Skin of body (tissue), 2 donors: ENCODE results near the gene NLE1. TPM values are rescaled to one million over a fixed set of nuclear protein-coding genes. Genes with fewer than 3 reads are reported as not detected.
"Not testable (repeated sequence)": the region's sequence is repeated elsewhere in the genome, so short reads cannot be mapped to it uniquely, and the experiment has no call there.

Source experiments
- DNase-seq: peaks from one replicate; lab custom pipeline; 2025; lab: John Stamatoyannopoulos, UW
- total RNA-seq: library from RNA; depleted of rRNA; stranded (reverse); fragments of >200 nt; gene quantifications from one replicate; pipeline ENCODE4 v1.2.3, GENCODE V29; 2014

Gene NLE1
- 11.3 TPM for total RNA-seq

GRCh38 chr17:35141681-35142466 lies at the start of gene NLE1:
NLE1 (minus strand) TSS chr17:35142303; CDS start chr17:35142275, 28 bp downstream.
- DNase-seq, result peak; percentile 46

- no peak for DNase-seq
Measured at GRCh38 chr17:35191001-35191695, 49.0 kb upstream of the NLE1 start.

GRCh38 chr17:35189291-35189690 lies 47.2 kb upstream of the NLE1 start:
- no peak for DNase-seq

- DNase-seq, result no peak
Measured at GRCh38 chr17:35188111-35188510, 46.0 kb upstream of the NLE1 start.

- DNase-seq, result no peak
Measured at GRCh38 chr17:35187481-35187880, 45.4 kb upstream of the NLE1 start.

GRCh38 chr17:35185849-35186248 lies 43.7 kb upstream of the NLE1 start:
- DNase-seq, result no peak

GRCh38 chr17:35184274-35184673 lies 42.2 kb upstream of the NLE1 start:
- DNase-seq, result no peak

- DNase-seq, result no peak
Measured at GRCh38 chr17:35183332-35183731, 41.2 kb upstream of the NLE1 start.

GRCh38 chr17:35179379-35179778 lies 37.3 kb upstream of the NLE1 start:
- DNase-seq, result not testable (repeated sequence)

GRCh38 chr17:35176897-35177296 lies 34.8 kb upstream of the NLE1 start:
- DNase-seq, result no peak

GRCh38 chr17:35175638-35176415 lies 33.7 kb upstream of the NLE1 start:
- DNase-seq, result no peak

- no peak for DNase-seq
Measured at GRCh38 chr17:35174835-35175334, 32.8 kb upstream of the NLE1 start.

- DNase-seq, result not testable (repeated sequence)
Measured at GRCh38 chr17:35172321-35172720, 30.2 kb upstream of the NLE1 start.

GRCh38 chr17:35171834-35172233 lies 29.7 kb upstream of the NLE1 start:
- no peak for DNase-seq

GRCh38 chr17:35170968-35171771 lies 29.1 kb upstream of the NLE1 start:
- no peak for DNase-seq

- no peak for DNase-seq
Measured at GRCh38 chr17:35169835-35170363, 27.8 kb upstream of the NLE1 start.

- no peak for DNase-seq
Measured at GRCh38 chr17:35167666-35168065, 25.6 kb upstream of the NLE1 start.

- DNase-seq, result no peak
Measured at GRCh38 chr17:35167046-35167445, 24.9 kb upstream of the NLE1 start.

GRCh38 chr17:35166526-35166925 lies 24.4 kb upstream of the NLE1 start:
- no peak for DNase-seq

- no peak for DNase-seq
Measured at GRCh38 chr17:35164716-35165115, 22.6 kb upstream of the NLE1 start.

GRCh38 chr17:35163886-35164285 lies 21.8 kb upstream of the NLE1 start:
- DNase-seq, result no peak
